IMR-90 (cell line): ENCODE measurements around the gene SLC46A3. TPM values are rescaled to one million over a fixed set of nuclear protein-coding genes. Genes with fewer than 3 reads are reported as not detected.

ENCODE experiments used
- ATAC-seq: fragments of 200-7000 bp; cut with Tn5 transposase; 2 replicates; pipeline ENCODE4 v1.9.1; 2020; ENCODE audit warnings: low read depth, mild to moderate bottlenecking, moderate library complexity
- BruUV-seq: library from RNA; stranded (reverse); fragments of 400-500 nt; replicated peaks from 2 replicates; lab custom pipeline; 2021; lab: Mats Ljungman, UMichigan
- CTCF ChIA-PET: fragments of 300-600 bp; formaldehyde crosslinking; extraction: SDS; loops from one replicate; lab custom pipeline; 2021; ENCODE audit warnings: antibody characterized with exemption; lab: Yijun Ruan, JAX
- POLR2A ChIA-PET: fragments of 300-600 bp; sonication (Branson Sonifier 250); formaldehyde crosslinking; loops from one replicate; lab custom pipeline; 2022; ENCODE audit warnings: antibody characterized with exemption; ENCODE audit not compliant: unreplicated experiment; lab: Charles Lee
- DNase-seq: peaks from one replicate; pipeline ENCODE4 v3.0.0; 2013
- H2AFZ ChIP-seq: replicated peaks from 2 replicates; pipeline ENCODE3; 2013; ENCODE audit warnings: low read length, mild to moderate bottlenecking; ENCODE audit not compliant: poor library complexity
- H2AK5ac ChIP-seq: 2 replicates; pipeline ENCODE4 v1.6.1; 2013; ENCODE audit warnings: low read depth, low read length, inconsistent platforms
- H2AK9ac ChIP-seq: replicated peaks from 2 replicates; pipeline ENCODE3; 2013; ENCODE audit warnings: mild to moderate bottlenecking, low read depth, low read length, moderate library complexity; ENCODE audit not compliant: poor library complexity
- H2BK120ac ChIP-seq: 2 replicates; pipeline ENCODE4 v1.6.1; 2013; ENCODE audit warnings: low read depth, low read length, inconsistent platforms
- H2BK15ac ChIP-seq: 3 replicates; pipeline ENCODE4 v1.6.1; 2013; ENCODE audit warnings: low read depth, low read length, inconsistent platforms
- H2BK20ac ChIP-seq: 2 replicates; pipeline ENCODE4 v1.6.1; 2013; ENCODE audit warnings: low read depth, mild to moderate bottlenecking, inconsistent platforms, low read length, moderate library complexity
- H2BK5ac ChIP-seq: 2 replicates; pipeline ENCODE4 v1.6.1; 2013; ENCODE audit warnings: mild to moderate bottlenecking, low read depth, low read length, inconsistent platforms; ENCODE audit not compliant: poor library complexity, severe bottlenecking
- H3K14ac ChIP-seq: replicated peaks from 2 replicates; pipeline ENCODE4 v1.6.1; 2013; ENCODE audit warnings: low read depth, low read length, inconsistent platforms
- H3K18ac ChIP-seq: 2 replicates; pipeline ENCODE4 v1.6.1; 2013; ENCODE audit warnings: low read depth, low read length, control low read depth
- H3K23ac ChIP-seq: 2 replicates; pipeline ENCODE4 v1.6.1; 2013; ENCODE audit warnings: low read depth, low read length, inconsistent platforms
- H3K27ac ChIP-seq: 2 replicates; pipeline ENCODE4 v1.5.1; 2013; ENCODE audit warnings: mild to moderate bottlenecking, control low read depth, low read length; ENCODE audit not compliant: insufficient read depth
- H3K27me3 ChIP-seq: 2 replicates; pipeline ENCODE4 v1.6.1; 2013; ENCODE audit warnings: low read length; ENCODE audit not compliant: control insufficient read depth, insufficient read depth
- H3K36me3 ChIP-seq: 2 replicates; pipeline ENCODE4 v1.6.1; 2013; ENCODE audit warnings: low read length, mixed read lengths; ENCODE audit not compliant: control insufficient read depth, insufficient read depth
- H3K4ac ChIP-seq: 2 replicates; pipeline ENCODE4 v1.6.1; 2013; ENCODE audit warnings: low read depth, low read length, inconsistent platforms
- H3K4me1 ChIP-seq: 2 replicates; pipeline ENCODE4 v1.6.1; 2013; ENCODE audit warnings: low read length, mixed read lengths; ENCODE audit not compliant: control insufficient read depth, insufficient read depth
- H3K4me2 ChIP-seq: 2 replicates; pipeline ENCODE4 v1.6.1; 2013; ENCODE audit warnings: low read depth, mild to moderate bottlenecking, control low read depth, low read length, moderate library complexity
- H3K4me3 ChIP-seq: 2 replicates; pipeline ENCODE4 v1.5.1; 2013; ENCODE audit warnings: low read depth, mild to moderate bottlenecking, control low read depth, low read length, moderate library complexity; ENCODE audit not compliant: insufficient read depth
- H3K56ac ChIP-seq: 2 replicates; pipeline ENCODE4 v1.6.1; 2013; ENCODE audit warnings: low read length, inconsistent platforms; ENCODE audit not compliant: insufficient read depth; ENCODE audit errors: extremely low read depth
- H3K79me1 ChIP-seq, 2 experiments: 2 replicates each; pipeline ENCODE4 v1.6.1; 2013; ENCODE audit warnings: low read length in 2 of 2, inconsistent platforms in 1 of 2, low read depth in 1 of 2
- H3K9ac ChIP-seq: 2 replicates; pipeline ENCODE4 v1.6.1; 2013; ENCODE audit warnings: low read depth, low read length, control low read depth
- H3K9me1 ChIP-seq: 2 replicates; pipeline ENCODE4 v1.6.1; 2013; ENCODE audit warnings: low read length, inconsistent platforms; ENCODE audit not compliant: insufficient read depth
- H3K9me3 ChIP-seq: 2 replicates; pipeline ENCODE4 v1.6.1; 2013; ENCODE audit warnings: low read length; ENCODE audit not compliant: control insufficient read depth, insufficient read depth
- H4K20me1 ChIP-seq: 2 replicates; pipeline ENCODE4 v1.6.1; 2013; ENCODE audit warnings: low read length, inconsistent platforms; ENCODE audit not compliant: insufficient read depth
- H4K5ac ChIP-seq: 2 replicates; pipeline ENCODE4 v1.6.1; 2013; ENCODE audit warnings: mild to moderate bottlenecking, low read depth, low read length, control low read depth
- H4K8ac ChIP-seq, 2 experiments: 2 replicates each; pipeline ENCODE4 v1.6.1; 2013; ENCODE audit warnings: low read depth in 2 of 2, low read length in 2 of 2, control low read depth in 1 of 2, inconsistent platforms in 1 of 2
- H4K91ac ChIP-seq: 2 replicates; pipeline ENCODE4 v1.6.1; 2013; ENCODE audit warnings: low read depth, low read length, inconsistent platforms; ENCODE audit not compliant: insufficient read depth
- CHD1 ChIP-seq: IDR thresholded peaks from 2 replicates; pipeline ENCODE4 v1.6.1; 2012; ENCODE audit warnings: low read depth, low read length, improper control_type of control experiment
- ELK1 ChIP-seq: fragments of 150-350 bp; IDR thresholded peaks from 2 replicates; pipeline ENCODE4 v1.6.1; 2016; ENCODE audit warnings: low read depth, mild to moderate bottlenecking, low read length, moderate library complexity, borderline replicate concordance
- FOS ChIP-seq: fragments of 150-350 bp; IDR thresholded peaks from 2 replicates; pipeline ENCODE4 v1.6.1; 2016; ENCODE audit warnings: low read depth, low read length
- MAFK ChIP-seq: IDR thresholded peaks from 2 replicates; pipeline ENCODE4 v1.6.1; 2012; ENCODE audit warnings: low read depth, low read length, improper control_type of control experiment
- POLR2A ChIP-seq: IDR thresholded peaks from 2 replicates; pipeline ENCODE4 v1.6.1; 2012; ENCODE audit warnings: mild to moderate bottlenecking, low read depth, low read length
- RAD21 ChIP-seq: IDR thresholded peaks from 2 replicates; pipeline ENCODE4 v1.6.1; 2012; ENCODE audit warnings: low read length, improper control_type of control experiment
- RFX5 ChIP-seq: IDR thresholded peaks from 2 replicates; pipeline ENCODE4 v1.8.0; 2012; ENCODE audit warnings: low read depth, mild to moderate bottlenecking, low read length, moderate library complexity
- WGBS, 2 experiments: methylation state at CpG; one replicate each; pipeline versions ENCODE4 v1.1.5 to v1.1.7; 2013; ENCODE audit warnings: missing lambda C conversion rate in 2 of 2; ENCODE audit not compliant: insufficient read length in 1 of 2; ENCODE audit errors: extremely low coverage in 2 of 2; 5-methylcytosine and 5-hydroxymethylcytosine counted together
- dilution Hi-C: fragments of 300-500 bp; cut with HindIII; formaldehyde crosslinking; loops from one replicate; pipeline ENCODE4 v1.14.3; 2018; ENCODE audit warnings: low sequenced_read_pairs; ENCODE audit not compliant: unreplicated experiment
- in situ Hi-C: fragments of 300-500 bp; cut with MboI; formaldehyde crosslinking; loops from 3 replicates; pipeline ENCODE4 v1.14.3; 2019; ENCODE audit warnings: low sequenced_read_pairs, inconsistent platforms, mixed read lengths
- intact Hi-C: fragments of 100-400 bp; cut with micrococcal nuclease; formaldehyde crosslinking; loops from 2 replicates; pipeline ENCODE4 v1.10.0; 2022
- polyA plus RNA-seq, 3 experiments: library from polyadenylated mRNA; depleted of rRNA; stranded (reverse); fragments of >200 nt; gene quantifications; 2 replicates each; pipeline ENCODE4 v1.2.3, GENCODE V29; 2012; ENCODE audit warnings: low replicate concordance in 1 of 3
- total RNA-seq: library from RNA; depleted of rRNA; stranded (reverse); fragments of >200 nt; gene quantifications from 2 replicates; pipeline ENCODE4 v1.2.3, GENCODE V29; 2012

Gene SLC46A3
- total and polyA plus RNA-seq, 2 of the 4 experiments (the other 2 are of a cell fraction): 0.54 to 0.89 TPM

- no peaks in the 10 kb centered on the region for H3K36me3 ChIP-seq
- no peak overlapping the region for H3K4me3 ChIP-seq
- H2AK9ac ChIP-seq: no peak overlapping the region
- H3K79me1 ChIP-seq: no peaks in the 10 kb centered on the region
- H3K4ac ChIP-seq: no peak overlapping the region
- DNase-seq (peak; percentile 39), ATAC-seq (no peak)
- no peak overlapping the region for H3K56ac ChIP-seq
- no peak overlapping the region for H4K8ac ChIP-seq
- no peak overlapping the region for H3K14ac ChIP-seq
- no peak overlapping the region for H2BK15ac ChIP-seq
- no peak overlapping the region for H2AFZ ChIP-seq
- no peak overlapping the region for H3K18ac ChIP-seq
- H3K9ac ChIP-seq: no peak overlapping the region
- H3K23ac ChIP-seq: no peak overlapping the region
- peaks cover 7% of the 10 kb centered on the region; the same call in 1 of the 2 replicates for H3K4me1 ChIP-seq
- dilution Hi-C loops (no loop called here), in situ Hi-C loops (no loop called here), intact Hi-C loops (no loop called here)
- TF ChIP-seq ELK1: no peak
- TF ChIP-seq RFX5: no peak
- TF ChIP-seq FOS: no peak
- no peak for TF ChIP-seq RAD21
- no peak for TF ChIP-seq MAFK
- no peak for TF ChIP-seq CHD1
- TF ChIP-seq POLR2A: no peak
- no peak overlapping the region for H2BK120ac ChIP-seq
- no peak overlapping the region for H3K27ac ChIP-seq
- H3K9me3 ChIP-seq: no peaks in the 10 kb centered on the region
- H3K4me2 ChIP-seq: no peak overlapping the region
- H2BK5ac ChIP-seq: no peak overlapping the region
- ChIA-PET CTCF (interaction anchor here (0.6 kb wide), 1 partner anchor 26 kb away, joined by 3 read pairs; no protein-coding TSS in a partner anchor), POLR2A (no interaction called here)
- H3K9me1 ChIP-seq: peaks cover 6% of the 10 kb centered on the region; the same call in 1 of the 2 replicates
- BruUV-seq: no TSS peak
- H4K91ac ChIP-seq: no peak overlapping the region
- H4K20me1 ChIP-seq: no peaks in the 10 kb centered on the region
- no CpG with 5 or more reads among the region's 1 CpG for WGBS, 2 experiments
- H2BK20ac ChIP-seq: no peak overlapping the region
- no peak overlapping the region for H4K5ac ChIP-seq
- no peak overlapping the region for H2AK5ac ChIP-seq
- no peaks in the 10 kb centered on the region for H3K27me3 ChIP-seq
These were observed 21.3 kb downstream of the SLC46A3 start for GRCh38 chr13:28697441-28697840.
